B cell (primary cell): ENCODE measurements around the gene CASK. TPM values are rescaled to one million over a fixed set of nuclear protein-coding genes. Genes with fewer than 3 reads are reported as not detected.

ENCODE experiments used
- ATAC-seq: fragments of 200-7000 bp; cut with Tn5 transposase; one replicate; pipeline ENCODE4 v1.10.0; 2021; ENCODE audit warnings: low read depth, mild to moderate bottlenecking, moderate number of reproducible peaks, moderate library complexity
- CTCF ChIA-PET: fragments of 350-600 bp; sonication (Branson Sonifier 250); formaldehyde crosslinking; loops from one replicate; lab custom pipeline; 2021; ENCODE audit warnings: antibody characterized with exemption, inconsistent platforms; lab: Charles Lee
- POLR2A ChIA-PET: fragments of 350-600 bp; sonication (Branson Sonifier 250); formaldehyde crosslinking; loops from one replicate; lab custom pipeline; 2021; ENCODE audit warnings: antibody characterized with exemption; lab: Charles Lee
- DNase-seq: peaks from one replicate; pipeline ENCODE4 v3.0.0; 2013
- H2AFZ ChIP-seq: 2 replicates; pipeline ENCODE4 v1.6.1; 2012; ENCODE audit warnings: mild to moderate bottlenecking, low read depth, low read length; ENCODE audit not compliant: insufficient read depth, poor library complexity, severe bottlenecking
- H3K27ac ChIP-seq, 2 donors: 1 replicate in 1 of 2; 2 replicates in 1 of 2; pipeline ENCODE4 v1.5.1; 2012 to 2013; ENCODE audit warnings: low read length in 2 of 2, mild to moderate bottlenecking in 2 of 2, moderate library complexity in 1 of 2
- H3K27me3 ChIP-seq, 4 experiments: fragments of 200-600 bp in 1 of 4; sonication (generic) in 1 of 4; replicated peaks in 1 of 4; 1 replicate in 2 of 4; 2 replicates in 2 of 4; pipeline versions ENCODE4 v1.6.1 to v1.7.0; 2013 to 2016; ENCODE audit warnings: low read length in 3 of 4, mild to moderate bottlenecking in 2 of 4, mixed read lengths in 1 of 4, moderate library complexity in 1 of 4; ENCODE audit not compliant: insufficient read depth in 4 of 4, control insufficient read depth in 3 of 4; ENCODE audit errors: control extremely low read depth in 1 of 4
- H3K36me3 ChIP-seq, 2 experiments: replicated peaks in 1 of 2; 1 replicate in 1 of 2; 2 replicates in 1 of 2; pipeline versions ENCODE4 v1.6.1 to v1.7.1; 2013; ENCODE audit warnings: low read length in 1 of 2; ENCODE audit not compliant: insufficient read depth in 2 of 2, control insufficient read depth in 1 of 2; ENCODE audit errors: control extremely low read depth in 1 of 2, extremely low read depth in 1 of 2
- H3K4me1 ChIP-seq, 2 donors: fragments of 200-600 bp in 1 of 2; sonication (generic) in 1 of 2; 1 replicate in 1 of 2; 2 replicates in 1 of 2; pipeline versions ENCODE4 v1.5.1 to v1.6.1; 2013 to 2017; ENCODE audit warnings: low read length in 2 of 2; ENCODE audit not compliant: control insufficient read depth in 2 of 2, insufficient read depth in 2 of 2
- H3K4me2 ChIP-seq: replicated peaks from 2 replicates; pipeline ENCODE3; 2012; ENCODE audit warnings: mild to moderate bottlenecking, low read depth, low read length; ENCODE audit not compliant: poor library complexity, severe bottlenecking
- H3K4me3 ChIP-seq, 5 experiments: fragments of 200-600 bp in 1 of 5; sonication (generic) in 1 of 5; 1 replicate in 3 of 5; 2 replicates in 2 of 5; pipeline versions ENCODE4 v1.5.1 to v1.7.0; 2011 to 2016; ENCODE audit warnings: low read length in 4 of 5, mild to moderate bottlenecking in 4 of 5, low read depth in 2 of 5, control low read depth in 1 of 5, moderate library complexity in 1 of 5; ENCODE audit not compliant: insufficient read depth in 1 of 5; ENCODE audit errors: control extremely low read depth in 1 of 5, extremely low read depth in 1 of 5
- H3K79me2 ChIP-seq: fragments of 200-600 bp; sonication (generic); one replicate; pipeline ENCODE4 v1.6.0; 2016; ENCODE audit warnings: low read length; ENCODE audit not compliant: control insufficient read depth, insufficient read depth
- H3K9ac ChIP-seq: fragments of 200-600 bp; sonication (generic); 2 replicates; pipeline ENCODE4 v1.6.1; 2017; ENCODE audit warnings: mild to moderate bottlenecking, low read length, moderate library complexity
- H3K9me3 ChIP-seq, 3 donors: one replicate each; pipeline versions ENCODE4 v1.6.1 to v1.7.1; 2013; ENCODE audit warnings: low read length in 2 of 3; ENCODE audit not compliant: control insufficient read depth in 2 of 3, insufficient read depth in 1 of 3; ENCODE audit errors: control extremely low read depth in 1 of 3
- H4K20me1 ChIP-seq: 2 replicates; pipeline ENCODE4 v1.6.0; 2012; ENCODE audit warnings: mild to moderate bottlenecking, low read length; ENCODE audit not compliant: insufficient read depth, control insufficient read depth, poor library complexity, severe bottlenecking
- H3K27ac Mint-ChIP-seq: one replicate; pipeline ENCODE4 v1.8.0; 2021; ENCODE audit warnings: mixed read lengths
- H3K27me3 Mint-ChIP-seq: one replicate; pipeline ENCODE4 v1.8.0; 2021; ENCODE audit warnings: mixed read lengths
- H3K4me1 Mint-ChIP-seq: one replicate; pipeline ENCODE4 v1.8.0; 2021; ENCODE audit warnings: mixed read lengths
- H3K4me3 Mint-ChIP-seq: one replicate; pipeline ENCODE4 v1.8.0; 2021; ENCODE audit warnings: mixed read lengths
- H3K9me3 Mint-ChIP-seq: one replicate; pipeline ENCODE4 v1.8.0; 2022; ENCODE audit warnings: mixed read lengths; ENCODE audit not compliant: insufficient read depth
- EZH2 ChIP-seq: IDR thresholded peaks from 2 replicates; pipeline ENCODE4 v1.6.1; 2012; ENCODE audit warnings: borderline replicate concordance, low read depth, mild to moderate bottlenecking, moderate library complexity, low read length; ENCODE audit not compliant: insufficient read depth, poor library complexity, severe bottlenecking
- WGBS: methylation state at CpG from one replicate; pipeline ENCODE4 v1.1.5; 2013; ENCODE audit warnings: missing lambda C conversion rate; ENCODE audit not compliant: insufficient coverage; 5-methylcytosine and 5-hydroxymethylcytosine counted together
- intact Hi-C: fragments of 100-400 bp; cut with micrococcal nuclease; formaldehyde crosslinking; loops from one replicate; pipeline ENCODE4 v1.10.0; 2022
- polyA plus RNA-seq: library from polyadenylated mRNA; depleted of rRNA; stranded (reverse); fragments of >200 nt; gene quantifications from 2 replicates; pipeline ENCODE4 v1.2.3, GENCODE V29; 2012
- total RNA-seq, 2 donors: library from RNA; stranded (reverse); fragments of 120-200 nt in 1 of 2; gene quantifications; 1 replicate in 1 of 2; 2 replicates in 1 of 2; pipeline versions ENCODE4 v1.2.3 to v1.2.4, GENCODE V29; 2013 to 2022
- TF ChIP-seq, protein P1 (sequence below): fragments of 200-600 bp; IDR thresholded peaks from one replicate; pipeline ENCODE4 v1.8.0; 2022; ENCODE audit warnings: antibody characterized with exemption, mild to moderate bottlenecking

CASK gene
- total and polyA plus RNA-seq, 2 donors (not counting 1 experiment from before 2014, with no cell fraction given) = 14.2 to 50.4 TPM

DNA sequence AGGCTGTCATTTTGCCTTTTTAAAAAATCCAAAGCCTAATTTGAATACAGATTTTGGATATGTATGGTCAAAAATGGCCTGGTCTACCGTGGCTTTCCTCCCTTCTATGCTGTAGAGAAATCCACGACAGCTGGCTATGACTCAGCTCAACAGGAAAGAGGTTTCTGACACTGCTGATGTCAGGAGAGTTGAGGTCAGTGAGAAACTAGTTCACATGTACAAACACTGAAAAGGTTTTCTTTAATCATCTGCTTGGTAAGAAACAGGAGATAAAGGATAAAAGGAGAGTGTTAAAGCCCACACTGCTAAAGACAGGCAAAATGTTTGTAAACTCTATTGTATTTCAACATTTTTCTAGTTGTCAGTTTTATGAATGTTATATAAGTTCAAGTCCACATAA, 362.3 kb downstream of the CASK start:
- peaks cover 20% of the 10 kb centered on the region for H3K4me1 Mint-ChIP-seq
- ChIA-PET CTCF (interaction anchor here (2.1 kb wide), 1 partner anchor 199 kb away, joined by 10 read pairs; no protein-coding TSS in a partner anchor), POLR2A (no interaction called here)
- Histone ChIP-seq H3K4me1 (peaks cover 7 to 13% of the 10 kb centered on the region in 2 donors), H3K9me3 (no peaks in the 10 kb centered on the region), H3K4me3 (no peak overlapping the region), H3K9ac (no peak overlapping the region), H3K4me2 (no peak overlapping the region), H3K27me3 (no peaks in the 10 kb centered on the region), H3K79me2 (no peaks in the 10 kb centered on the region), H4K20me1 (no peaks in the 10 kb centered on the region), H3K36me3 (no peaks in the 10 kb centered on the region), H3K27ac (no peak overlapping the region), H2AFZ (no peak overlapping the region)
- TF ChIP-seq, protein P1, sequence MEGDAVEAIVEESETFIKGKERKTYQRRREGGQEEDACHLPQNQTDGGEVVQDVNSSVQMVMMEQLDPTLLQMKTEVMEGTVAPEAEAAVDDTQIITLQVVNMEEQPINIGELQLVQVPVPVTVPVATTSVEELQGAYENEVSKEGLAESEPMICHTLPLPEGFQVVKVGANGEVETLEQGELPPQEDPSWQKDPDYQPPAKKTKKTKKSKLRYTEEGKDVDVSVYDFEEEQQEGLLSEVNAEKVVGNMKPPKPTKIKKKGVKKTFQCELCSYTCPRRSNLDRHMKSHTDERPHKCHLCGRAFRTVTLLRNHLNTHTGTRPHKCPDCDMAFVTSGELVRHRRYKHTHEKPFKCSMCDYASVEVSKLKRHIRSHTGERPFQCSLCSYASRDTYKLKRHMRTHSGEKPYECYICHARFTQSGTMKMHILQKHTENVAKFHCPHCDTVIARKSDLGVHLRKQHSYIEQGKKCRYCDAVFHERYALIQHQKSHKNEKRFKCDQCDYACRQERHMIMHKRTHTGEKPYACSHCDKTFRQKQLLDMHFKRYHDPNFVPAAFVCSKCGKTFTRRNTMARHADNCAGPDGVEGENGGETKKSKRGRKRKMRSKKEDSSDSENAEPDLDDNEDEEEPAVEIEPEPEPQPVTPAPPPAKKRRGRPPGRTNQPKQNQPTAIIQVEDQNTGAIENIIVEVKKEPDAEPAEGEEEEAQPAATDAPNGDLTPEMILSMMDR = no peak
- TF ChIP-seq EZH2 = no peak
- no peak for DNase-seq
- H3K9me3 Mint-ChIP-seq = no peaks in the 10 kb centered on the region
- H3K4me3 Mint-ChIP-seq = no peak overlapping the region
- WGBS = no CpG with 5 or more reads among the region's 2 CpGs
- ATAC-seq = peak; percentile 49
- H3K27ac Mint-ChIP-seq = no peak overlapping the region
- intact Hi-C loops = no loop called here
- H3K27me3 Mint-ChIP-seq = no peaks in the 10 kb centered on the region

GRCh38 chrX:41559235-41560052, 363.9 kb downstream of the CASK start:
- no peaks in the 10 kb centered on the region for H3K27me3 ChIP-seq
- H3K4me1 ChIP-seq = peaks cover 7 to 13% of the 10 kb centered on the region in 2 donors
- no peaks in the 10 kb centered on the region for H3K79me2 ChIP-seq
- intact Hi-C loops = loop anchor here (5.0 kb wide), 1 partner anchor 1998 kb away; no protein-coding TSS in a partner anchor
- DNase-seq (no peak), ATAC-seq (no peak)
- H2AFZ ChIP-seq = no peak overlapping the region
- Mint-ChIP-seq H3K9me3 (no peaks in the 10 kb centered on the region), H3K27me3 (no peaks in the 10 kb centered on the region), H3K4me1 (peaks cover 20% of the 10 kb centered on the region), H3K27ac (no peak overlapping the region), H3K4me3 (no peak overlapping the region)
- no peak overlapping the region for H3K4me3 ChIP-seq
- H3K9ac ChIP-seq = no peak overlapping the region
- H3K9me3 ChIP-seq = no peaks in the 10 kb centered on the region
- no peaks in the 10 kb centered on the region for H3K36me3 ChIP-seq
- ChIA-PET CTCF (interaction anchor here (1.3 to 2.1 kb wide), 3 partner anchors 147 to 201 kb away, joined by 4 to 42 read pairs (median 10); no protein-coding TSS in a partner anchor), POLR2A (no interaction called here)
- no CpG with 5 or more reads among the region's 7 CpGs for WGBS
- TF ChIP-seq, protein P1 = no peak
- no peak for TF ChIP-seq EZH2
- no peak overlapping the region for H3K4me2 ChIP-seq
- no peak overlapping the region for H3K27ac ChIP-seq
- no peaks in the 10 kb centered on the region for H4K20me1 ChIP-seq
